Stimulated activated CD4-positive, alpha-beta T cell treated with anti-CD3 and anti-CD28 coated beads, TNF-alpha, amount 100 ng/mL, for 4 hours (primary cell): ENCODE measurements around the gene FAM117B.
"Not testable (repeated sequence)": the region's sequence is repeated elsewhere in the genome, so short reads cannot be mapped to it uniquely, and the experiment has no call there.

Experiments
- DNase-seq, 3 experiments: peaks; one replicate each; pipeline ENCODE4 v3.0.0-alpha.2; 2020; ENCODE audit warnings: low read depth in 3 of 3

The FAM117B gene

GRCh38 chr2:202638721-202639120 lies 4.0 kb downstream of the FAM117B start:
- DNase-seq: no peak

- DNase-seq: no peak
Observed at GRCh38 chr2:202639231-202639630, 4.5 kb downstream of the FAM117B start.

GRCh38 chr2:202642567-202642966 lies 7.8 kb downstream of the FAM117B start:
- DNase-seq: no peak

GRCh38 chr2:202643012-202643858 lies 8.5 kb downstream of the FAM117B start:
- no peak for DNase-seq

- no peak for DNase-seq
Observed at GRCh38 chr2:202652119-202652518, 17.4 kb downstream of the FAM117B start.

- no peak for DNase-seq
Observed at GRCh38 chr2:202653890-202654289, 19.1 kb downstream of the FAM117B start.

- no peak for DNase-seq
Observed at GRCh38 chr2:202657876-202658275, 23.1 kb downstream of the FAM117B start.

GRCh38 chr2:202660796-202661195 lies 26.0 kb downstream of the FAM117B start:
- DNase-seq: no peak

- no peak for DNase-seq
Observed at GRCh38 chr2:202669841-202670240, 35.1 kb downstream of the FAM117B start.

GRCh38 chr2:202671317-202672035 lies 36.7 kb downstream of the FAM117B start:
- DNase-seq: no peak

- not testable (repeated sequence) for DNase-seq
Observed at GRCh38 chr2:202675097-202675496, 40.3 kb downstream of the FAM117B start.

GRCh38 chr2:202679980-202680379 lies 45.2 kb downstream of the FAM117B start:
- no peak for DNase-seq

- DNase-seq: no peak
Observed at GRCh38 chr2:202680512-202680911, 45.7 kb downstream of the FAM117B start.

- DNase-seq: no peak
Observed at GRCh38 chr2:202681688-202682205, 47.0 kb downstream of the FAM117B start.

GRCh38 chr2:202682274-202682673 lies 47.5 kb downstream of the FAM117B start:
- no peak for DNase-seq

GRCh38 chr2:202687276-202687675 lies 52.5 kb downstream of the FAM117B start:
- DNase-seq: no peak

GRCh38 chr2:202689459-202689858 lies 54.7 kb downstream of the FAM117B start:
- DNase-seq: no peak

- no peak for DNase-seq
Observed at GRCh38 chr2:202689898-202690297, 55.1 kb downstream of the FAM117B start.

GRCh38 chr2:202690321-202690900 lies 55.6 kb downstream of the FAM117B start:
- DNase-seq: no peak

GRCh38 chr2:202693503-202693902 lies 58.7 kb downstream of the FAM117B start:
- DNase-seq: no peak

- DNase-seq: no peak
Observed at GRCh38 chr2:202695166-202695565, 60.4 kb downstream of the FAM117B start.
